HT1080 (cell line): Measurements from ENCODE around the gene EOGT. TPM values are rescaled to one million over a fixed set of nuclear protein-coding genes. Genes with fewer than 3 reads are reported as not detected.

Source experiments
- DNase-seq: peaks from one replicate; pipeline ENCODE4 v3.0.0-alpha.2; 2015; ENCODE audit warnings: low read depth
- polyA plus RNA-seq, 2 experiments: library from polyadenylated mRNA; depleted of rRNA; stranded (reverse); fragments of >200 nt; gene quantifications; 2 replicates each; pipeline ENCODE4 v1.2.3, GENCODE V29; 2015
- total RNA-seq: library from RNA; depleted of rRNA; stranded (reverse); fragments of >200 nt; shearing (Covaris generic); gene quantifications from 2 replicates; pipeline ENCODE4 v1.2.3, GENCODE V29; 2014; rRNA removed

Gene EOGT
- total RNA-seq, result 27.1 and 31.9 TPM in 2 replicates
- polyA plus RNA-seq (2015; cell fraction: cytosol; rRNA removed), result 22.2 and 26.2 TPM in 2 replicates
- polyA plus RNA-seq (2015; cell fraction: nucleus; rRNA removed), result 49.7 and 54.3 TPM in 2 replicates

DNA sequence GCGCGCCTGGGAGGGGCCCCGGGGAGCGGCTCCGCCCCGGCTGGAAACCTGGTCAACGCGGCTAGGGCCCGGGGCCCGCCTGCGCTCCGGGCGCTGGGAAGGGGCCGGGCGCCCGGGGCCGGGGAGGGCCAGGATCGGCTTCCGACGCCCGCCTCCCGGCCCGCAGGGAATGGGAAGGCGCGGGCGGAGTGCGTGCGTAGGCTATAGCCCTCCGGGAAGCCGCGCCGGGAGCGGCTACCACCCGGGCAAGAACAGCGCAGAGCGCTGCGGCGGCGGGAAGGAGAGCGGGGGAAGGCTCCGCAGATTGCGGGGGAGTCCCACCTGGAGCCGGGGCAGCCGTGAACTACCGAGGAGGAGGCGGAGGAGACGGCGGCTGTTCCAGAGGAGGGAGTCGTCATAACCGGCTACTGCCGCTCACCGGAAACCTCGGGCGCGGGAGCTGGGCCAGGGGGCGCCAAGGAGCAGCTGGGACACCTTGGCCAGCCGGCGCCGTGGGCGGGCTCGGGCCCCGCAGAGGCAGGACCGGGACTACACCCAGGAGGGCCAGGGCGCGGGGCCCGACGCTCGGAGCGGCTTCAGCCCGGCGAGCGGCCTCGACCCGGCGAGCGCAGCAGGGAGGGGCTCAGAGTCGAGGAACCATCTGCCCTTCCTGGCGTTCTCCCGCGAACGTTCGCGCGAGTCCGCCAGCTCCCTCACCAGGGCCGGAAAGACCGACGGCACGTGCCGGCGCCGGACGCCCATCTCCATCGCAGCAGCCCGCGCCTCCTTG, at the start of gene EOGT:
Gene EOGT (minus strand): TSS at position 432 of the 769 bp plus-strand sequence. CDS start 3,838 bp downstream, outside the sequence.
- DNase-seq, result peak; percentile 86

DNA sequence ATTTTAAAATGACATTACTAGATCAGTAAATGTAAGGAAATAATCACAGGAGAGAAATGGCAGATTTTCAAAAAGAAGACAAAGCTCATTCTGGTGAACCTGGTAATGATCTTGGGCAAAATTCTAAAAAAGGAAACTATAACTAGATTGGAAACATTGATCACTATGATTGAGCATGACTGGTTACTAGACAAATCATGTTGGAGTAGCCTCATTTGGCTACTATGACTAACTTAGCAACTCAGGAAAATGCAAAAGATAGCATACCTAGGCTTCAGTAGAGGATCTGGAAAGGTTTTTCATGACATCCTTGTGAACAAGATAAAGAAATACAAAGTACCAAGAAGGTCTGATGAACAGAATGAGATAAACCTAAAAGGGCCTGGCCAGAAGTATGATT, 46.2 kb upstream of the EOGT start:
- no peak for DNase-seq

DNA sequence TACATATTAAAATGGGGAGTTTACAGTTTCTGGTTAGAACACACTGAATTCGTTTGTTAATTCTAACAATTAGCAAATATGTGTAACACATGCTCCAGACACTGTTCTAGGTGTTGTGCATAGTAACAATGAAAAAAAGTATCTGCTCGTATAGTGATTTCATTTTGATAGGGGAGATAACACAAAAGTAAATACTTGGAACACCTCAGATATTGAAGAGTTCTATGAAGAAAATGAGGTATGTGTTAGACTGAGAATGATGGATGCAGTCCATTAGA, 45.4 kb upstream of the EOGT start:
- DNase-seq, result no peak

DNA sequence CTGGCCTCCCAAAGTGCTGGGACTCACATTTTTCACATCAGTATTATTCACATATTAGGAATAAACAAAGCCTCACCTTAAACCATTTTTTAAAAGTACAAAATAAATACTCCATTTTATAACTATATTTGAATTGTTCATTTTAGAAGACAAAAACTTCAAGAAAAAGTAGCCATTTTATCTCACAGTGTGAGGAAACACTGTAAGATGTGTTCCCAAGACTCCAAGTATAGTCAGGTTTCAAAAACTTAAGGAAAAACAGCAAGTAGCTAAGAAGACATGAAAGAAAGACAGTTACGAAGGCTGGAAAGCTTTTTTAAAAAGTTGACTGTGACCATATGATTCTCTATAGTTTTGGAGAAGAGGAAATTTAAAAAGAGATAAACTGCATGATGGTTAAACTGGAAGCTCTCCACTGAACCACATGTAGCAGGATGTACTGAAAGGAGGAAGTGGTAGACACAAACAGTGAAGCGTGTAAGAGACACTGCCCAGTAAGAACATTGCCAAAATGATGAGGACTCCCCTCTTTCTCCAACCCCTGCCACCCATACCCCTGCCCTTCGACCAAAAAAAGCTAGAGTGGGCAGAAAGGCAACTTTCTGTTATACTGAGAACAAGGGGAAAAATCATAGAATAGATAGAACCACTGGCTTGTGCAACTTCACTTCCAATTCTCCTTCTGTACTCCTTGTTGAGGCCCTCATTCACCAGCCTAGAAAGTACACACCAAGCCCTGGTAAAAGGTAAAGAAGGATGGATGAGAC, 44.9 kb upstream of the EOGT start:
- DNase-seq, result no peak

DNA sequence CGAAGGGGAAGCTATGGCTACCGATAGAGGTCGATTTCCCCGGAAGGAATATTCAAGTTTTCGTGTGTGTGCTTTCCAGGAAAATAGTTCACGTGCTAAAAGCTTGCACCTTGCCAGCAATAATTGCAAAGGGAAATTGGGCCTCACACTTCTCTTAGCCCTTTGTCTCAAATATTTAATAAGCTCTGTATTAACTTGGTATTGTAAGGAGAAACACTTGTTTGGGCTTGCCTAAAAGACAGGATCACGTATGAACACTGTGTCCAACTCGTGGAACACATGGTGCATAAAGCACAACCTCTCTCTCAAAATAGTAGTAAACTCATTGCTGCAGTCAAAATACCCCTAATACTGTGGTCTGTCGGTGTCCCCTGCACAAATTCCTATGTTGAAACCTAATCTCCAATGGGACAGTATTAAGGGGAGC, 39.0 kb upstream of the EOGT start:
- no peak for DNase-seq

DNA sequence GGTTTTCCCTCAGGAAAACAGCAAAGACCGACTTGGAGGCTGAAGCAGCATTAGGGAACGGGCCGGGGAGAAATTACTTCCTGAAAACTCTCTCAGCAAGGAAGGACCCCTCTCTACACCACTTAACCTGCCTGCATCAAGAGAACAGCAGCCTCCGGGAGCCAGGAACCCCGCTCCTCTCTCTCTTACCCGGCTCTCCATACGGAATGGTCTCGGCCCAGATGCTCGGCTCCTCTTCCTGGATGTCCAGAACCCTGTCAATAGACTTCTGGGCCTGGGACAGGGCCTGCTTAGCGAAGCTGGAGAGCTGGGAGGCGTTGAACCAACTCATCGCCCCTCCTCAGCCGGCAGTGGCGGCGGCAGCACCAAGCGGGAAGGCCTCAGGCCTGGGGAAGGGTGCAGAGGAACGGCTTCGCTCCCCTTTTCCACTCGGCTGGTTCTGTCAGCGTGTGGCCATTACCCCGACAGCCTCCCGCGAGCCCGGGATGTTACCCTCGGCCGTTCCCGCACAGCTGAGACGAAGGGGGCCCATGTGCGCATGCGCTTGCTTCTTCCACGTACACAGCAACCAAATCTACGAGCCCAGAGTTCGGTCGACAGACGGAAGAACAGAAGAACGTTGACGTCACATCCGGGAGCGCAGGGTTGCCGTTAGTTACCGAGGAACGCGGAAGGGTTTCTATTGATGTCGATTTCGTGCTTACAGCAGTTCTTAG, 38.4 kb upstream of the EOGT start, which contains the start of gene TMF1:
Gene TMF1 (minus strand): TSS at position 578 of the 716 bp plus-strand sequence. CDS start 247 bp downstream, at position 331.
- DNase-seq, result peak; percentile 96

DNA sequence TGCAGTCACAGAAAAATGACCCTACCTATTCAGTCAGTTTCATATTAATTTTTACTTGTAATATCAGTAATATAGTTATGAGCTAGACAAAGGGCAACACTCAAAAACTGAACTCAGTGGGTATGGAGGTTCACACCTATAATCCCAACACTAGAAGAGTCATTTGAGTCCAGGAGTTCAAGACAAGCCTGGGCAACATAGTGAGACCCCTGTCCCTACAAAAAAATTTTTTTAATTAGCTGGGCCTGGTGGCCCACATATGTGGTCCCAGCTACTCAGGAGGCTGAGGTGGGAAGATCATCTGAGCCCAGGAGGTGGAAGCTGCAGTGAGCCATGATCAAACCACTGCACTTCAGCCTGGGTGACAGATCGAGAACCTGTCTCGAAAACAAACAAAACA, 35.5 kb upstream of the EOGT start:
- DNase-seq, result no peak

DNA sequence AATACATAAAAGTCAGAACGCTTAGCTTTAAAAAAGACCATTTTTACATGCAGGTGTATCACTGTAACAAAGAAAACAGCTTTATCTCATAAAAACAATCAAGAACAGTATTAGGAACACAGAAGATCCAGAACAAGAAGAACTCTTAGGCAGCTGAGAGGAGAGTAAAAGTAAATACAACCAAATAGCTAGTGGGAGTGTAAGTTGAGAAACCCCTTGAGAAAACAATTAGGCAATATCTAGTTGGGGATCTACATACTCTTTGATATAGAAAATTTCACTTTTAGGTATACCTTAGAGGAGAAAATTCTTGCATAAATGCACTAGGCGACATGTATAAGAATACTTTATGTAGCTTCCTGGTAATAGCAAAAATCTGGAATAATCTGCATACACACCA, 31.1 kb upstream of the EOGT start:
- DNase-seq, result no peak

DNA sequence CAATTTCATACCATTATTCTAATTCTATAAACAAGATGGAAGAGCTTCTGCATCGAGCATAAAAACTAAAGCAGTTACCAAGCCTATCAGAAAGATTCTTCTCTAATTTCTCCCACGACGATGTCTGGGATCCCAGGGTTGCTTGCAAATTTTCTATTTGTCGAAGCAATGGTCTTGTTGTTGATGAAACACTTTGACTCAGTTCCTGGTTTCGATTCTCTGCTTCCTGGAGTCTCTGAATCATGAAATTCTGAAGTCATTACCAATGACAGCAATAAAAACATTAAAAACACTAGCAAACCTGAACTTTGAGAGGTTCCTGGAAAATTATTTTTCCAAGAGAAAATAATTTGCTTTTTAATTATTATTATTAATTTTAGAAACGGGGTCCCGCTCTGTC, 20.0 kb upstream of the EOGT start:
- peak; percentile 50 for DNase-seq

DNA sequence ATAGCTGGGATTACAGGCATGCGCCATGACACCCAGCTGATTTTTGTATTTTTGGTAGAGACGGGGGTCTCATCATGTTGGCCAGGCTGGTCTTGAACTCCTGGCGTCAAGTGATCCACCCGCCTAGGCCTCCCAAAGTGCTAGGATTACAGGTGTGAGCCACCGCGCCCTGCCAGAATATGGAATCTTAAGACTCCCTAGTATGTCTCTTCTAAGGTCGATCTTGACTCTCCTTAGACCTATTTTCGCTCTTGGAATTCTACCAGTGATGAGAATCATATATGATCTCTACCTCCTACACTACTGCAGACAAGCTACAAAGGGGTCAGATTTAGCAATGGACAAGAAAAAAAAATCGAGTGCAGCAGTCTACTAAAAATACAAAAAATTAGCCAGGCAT, 19.3 kb upstream of the EOGT start:
- no peak for DNase-seq

DNA sequence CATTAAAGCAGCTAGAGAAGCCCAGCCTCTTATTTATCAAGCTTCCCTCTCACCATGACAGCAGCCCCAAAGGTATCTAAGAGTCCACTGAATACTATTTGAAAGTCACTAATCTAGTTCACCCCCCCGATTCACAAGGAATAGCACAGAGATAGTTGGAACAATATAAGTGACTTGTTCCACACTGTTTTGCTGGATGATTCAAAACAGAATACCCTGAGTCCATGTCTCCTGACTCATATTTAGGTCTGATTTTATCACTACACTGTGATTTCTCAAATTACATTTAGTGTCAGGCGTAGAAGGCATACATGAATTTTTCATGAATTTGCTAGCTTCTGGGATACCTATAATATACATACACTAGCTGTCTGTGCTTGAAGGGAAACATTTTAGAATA, 18.7 kb upstream of the EOGT start:
- DNase-seq, result peak; percentile 23

DNA sequence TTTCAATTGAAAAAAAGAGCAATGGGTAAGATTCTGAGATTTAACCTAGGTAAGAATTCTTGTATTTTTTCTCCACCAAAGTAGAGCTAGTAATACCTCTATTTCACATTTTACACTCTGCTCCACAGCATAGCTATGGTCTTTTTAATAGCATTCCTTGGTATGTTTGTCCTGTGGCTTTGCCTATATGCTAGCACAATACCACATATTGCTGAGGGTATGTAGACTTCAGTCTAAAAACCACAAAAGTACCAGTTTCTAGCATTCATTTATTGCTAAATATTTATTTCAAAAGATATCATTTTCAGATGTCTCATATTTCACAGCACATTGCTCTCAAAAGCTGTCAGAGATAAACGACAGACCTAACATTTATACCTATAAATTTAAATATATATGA, 18.2 kb upstream of the EOGT start:
- DNase-seq, result no peak

DNA sequence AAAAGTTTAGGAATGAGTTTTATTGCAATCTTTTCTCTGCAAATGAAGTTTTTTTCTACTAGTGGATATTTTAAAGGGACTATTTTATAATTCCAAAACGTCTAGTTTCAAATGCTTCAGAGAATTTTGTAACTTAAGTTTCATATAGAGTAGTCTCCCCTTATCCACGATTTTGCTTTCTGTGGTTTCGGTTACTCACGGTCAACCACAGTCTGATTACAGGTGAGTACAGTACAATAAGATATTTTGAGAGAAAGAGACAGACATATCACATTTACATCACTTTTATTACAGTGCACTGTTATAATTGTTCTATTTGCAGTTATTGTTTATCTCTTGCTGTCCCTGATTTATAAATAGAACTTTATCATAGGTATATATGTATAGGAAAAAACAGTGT, 7.4 kb upstream of the EOGT start:
- no peak for DNase-seq

DNA sequence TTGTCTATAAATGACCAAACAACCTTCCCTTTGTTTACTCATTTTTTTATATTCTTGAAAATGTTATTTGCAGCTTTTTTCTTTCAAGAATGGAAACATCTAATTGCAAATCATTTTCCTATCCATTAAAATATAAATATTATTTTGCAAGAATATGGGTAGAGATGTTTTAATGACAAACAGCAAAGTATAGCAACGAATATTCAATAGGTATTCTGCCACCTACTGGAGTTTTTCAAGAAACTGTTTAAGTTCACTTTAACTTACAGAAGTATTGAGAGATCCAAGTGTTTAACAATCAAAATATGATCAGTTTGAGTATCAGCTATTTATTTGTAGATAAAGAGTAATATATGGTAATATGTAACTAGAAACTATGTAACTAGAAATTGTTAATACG, 6.9 kb upstream of the EOGT start:
- no peak for DNase-seq

DNA sequence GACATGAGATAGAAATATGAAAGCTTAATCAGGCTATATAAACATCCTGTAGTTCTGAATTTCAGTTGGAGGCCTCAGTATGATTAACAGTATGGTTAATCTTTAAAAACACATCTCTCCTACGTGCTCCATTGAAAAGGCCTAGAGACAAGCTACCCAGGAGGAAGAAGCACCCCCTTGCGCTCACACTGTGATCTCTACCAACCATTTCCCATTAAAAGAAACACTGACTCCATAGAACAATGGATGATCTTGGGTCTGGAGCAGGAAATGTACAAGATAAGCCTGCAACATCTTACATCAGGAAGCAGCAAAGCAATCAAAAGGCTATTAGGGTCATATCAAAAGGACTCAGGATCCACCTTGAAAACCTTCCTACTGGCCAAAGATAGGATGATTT, 3.4 kb upstream of the EOGT start:
- no peak for DNase-seq

DNA sequence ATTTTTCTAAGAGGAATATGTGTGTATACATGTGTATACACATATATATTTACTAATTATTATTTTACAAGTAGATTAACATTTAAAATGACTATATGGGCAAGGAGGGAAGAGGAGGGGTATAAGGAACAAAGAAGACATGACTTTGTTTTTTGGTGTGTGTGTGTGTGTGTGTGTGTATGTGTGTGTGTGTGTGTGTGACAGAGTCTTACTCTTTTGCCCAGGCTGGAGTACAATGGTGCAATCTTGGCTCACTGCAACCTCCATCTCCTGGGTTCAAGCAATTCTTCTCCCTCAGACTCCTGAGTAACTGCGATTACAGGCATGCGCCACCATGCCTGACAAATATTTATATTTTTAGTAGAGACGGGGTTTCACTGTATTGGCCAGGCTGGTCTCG, 2.6 kb upstream of the EOGT start:
- no peak for DNase-seq

DNA sequence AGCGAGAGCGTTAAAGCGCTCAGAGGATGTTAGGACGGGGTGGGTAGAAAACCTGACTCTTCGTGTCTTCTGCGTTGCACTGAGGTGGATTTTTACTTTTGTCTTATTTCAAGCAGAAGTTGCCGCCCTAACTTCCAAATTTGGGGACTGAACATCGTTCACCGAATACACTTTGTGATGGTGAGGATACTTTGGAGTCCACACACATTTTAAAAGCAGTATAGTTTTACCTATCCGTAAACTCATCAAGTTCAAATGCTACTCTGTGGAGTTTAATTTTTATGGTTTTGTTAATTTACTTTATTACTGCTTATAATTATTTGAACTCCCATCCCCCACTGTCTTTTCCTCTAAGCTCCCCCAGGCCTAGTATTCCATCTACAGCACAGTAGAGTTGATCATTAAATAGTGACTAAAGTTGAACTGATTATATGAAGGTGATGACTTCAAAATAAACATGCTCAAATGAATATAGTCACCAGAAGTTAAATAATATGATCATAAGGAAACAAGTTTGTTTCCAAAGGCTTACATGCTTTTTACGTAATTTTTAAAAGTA, 617 bp upstream of the EOGT start:
- DNase-seq, result no peak

DNA sequence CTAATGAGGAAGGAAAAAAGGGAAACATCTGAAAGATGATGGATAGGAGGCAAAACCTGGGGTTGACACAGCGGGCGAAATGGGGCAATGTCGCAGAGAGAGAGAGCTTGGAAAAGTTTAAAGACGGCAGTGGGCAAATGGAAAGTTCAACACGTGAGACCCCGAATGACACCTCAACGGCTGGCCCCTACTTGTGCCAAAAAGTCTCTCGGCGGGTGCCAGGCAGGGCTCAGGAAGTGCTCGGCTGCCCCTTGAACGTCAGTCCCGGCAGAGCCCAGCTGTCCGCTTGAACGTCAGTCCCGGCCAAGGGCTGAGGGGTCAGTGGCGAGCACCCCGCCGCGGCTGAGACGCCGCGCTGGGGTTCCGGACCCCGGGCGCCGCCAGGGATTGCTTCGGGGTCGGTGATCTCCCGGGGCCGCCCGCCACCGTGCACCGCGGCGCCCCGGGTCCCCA, 658 bp downstream of the EOGT start:
- peak; percentile 30 for DNase-seq

DNA sequence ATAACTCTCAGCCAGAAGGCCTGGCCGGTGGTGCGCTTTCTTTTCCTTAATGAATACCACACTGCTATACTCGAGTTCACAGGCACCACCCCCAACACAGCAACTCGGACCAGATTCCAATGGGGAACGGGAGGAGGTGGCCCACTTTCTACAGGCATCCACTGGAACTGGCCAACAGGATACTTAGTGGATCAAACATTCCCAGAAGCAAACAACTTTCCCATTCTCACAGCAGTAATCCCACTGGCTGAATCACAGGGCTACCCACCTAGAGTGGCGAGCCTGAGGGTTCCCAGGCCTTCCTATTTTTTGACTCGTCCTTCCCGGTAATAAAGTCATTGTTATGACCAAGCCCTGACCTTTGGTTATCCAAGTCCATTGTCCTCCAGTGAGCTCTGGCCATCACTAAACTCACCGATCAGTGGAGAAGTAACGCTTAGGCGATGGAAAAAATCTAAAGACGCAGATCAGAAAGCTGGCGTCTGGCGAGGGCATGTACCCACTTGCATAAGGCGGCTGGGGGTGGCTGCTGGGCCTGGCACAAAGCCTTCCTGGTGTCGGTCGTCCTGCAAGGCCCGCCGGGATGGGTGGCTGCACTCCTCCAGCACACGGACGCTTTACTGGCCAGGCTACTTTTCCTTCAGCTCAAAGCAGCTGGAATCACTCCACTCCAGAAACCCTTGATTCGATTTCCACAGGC, 1.2 kb downstream of the EOGT start:
- DNase-seq, result no peak

DNA sequence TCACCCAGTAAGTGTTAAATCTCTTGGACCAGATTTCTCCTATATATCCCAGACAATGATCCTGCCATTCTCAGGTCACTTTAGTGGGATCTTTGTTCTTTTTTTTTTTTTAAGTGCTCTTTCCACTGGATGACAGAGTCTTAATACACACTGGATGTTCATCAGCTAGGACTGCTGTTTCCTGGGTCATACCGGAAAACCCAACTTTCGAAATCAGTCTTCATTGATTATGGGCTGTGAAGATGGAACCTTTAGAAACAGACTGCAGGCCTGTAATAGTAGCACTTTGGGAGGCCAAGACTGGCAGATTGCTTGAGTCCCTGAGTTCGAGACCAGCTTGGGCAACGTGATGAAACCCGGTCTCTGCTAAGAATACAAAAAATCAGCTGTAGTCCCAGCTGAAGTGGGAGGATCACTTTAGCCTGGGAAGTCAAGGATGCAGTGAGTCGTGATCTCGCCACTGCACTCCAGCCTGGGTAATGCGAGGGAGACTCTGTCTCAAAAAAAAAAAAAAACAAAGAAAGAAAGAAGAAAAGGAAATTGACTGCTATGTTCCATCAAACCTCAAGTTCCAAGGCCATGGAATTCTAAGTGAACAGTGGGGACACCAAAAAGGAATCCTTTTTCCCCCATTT, 2.3 kb downstream of the EOGT start:
- no peak for DNase-seq
